LHCN-M2 (cell line): ENCODE measurements around the gene TCEAL4. TPM values are rescaled to one million over a fixed set of nuclear protein-coding genes. Genes with fewer than 3 reads are reported as not detected.

Source experiments
- DNase-seq: peaks from one replicate; pipeline ENCODE4 v3.0.0-alpha.2; 2012; ENCODE audit warnings: low read depth
- polyA plus RNA-seq: library from polyadenylated mRNA; unstranded; fragments of >200 nt; gene quantifications from one replicate; pipeline ENCODE4 v1.2.1, GENCODE V29; 2012; ENCODE audit warnings: missing spikeins
- total RNA-seq: library from RNA; depleted of rRNA; stranded (reverse); fragments of >200 nt; gene quantifications from 2 replicates; pipeline ENCODE4 v1.2.3, GENCODE V29; 2014; rRNA removed

The TCEAL4 gene
- 83.6 and 113 TPM in 2 replicates for total RNA-seq
- 187 TPM for polyA plus RNA-seq

DNA sequence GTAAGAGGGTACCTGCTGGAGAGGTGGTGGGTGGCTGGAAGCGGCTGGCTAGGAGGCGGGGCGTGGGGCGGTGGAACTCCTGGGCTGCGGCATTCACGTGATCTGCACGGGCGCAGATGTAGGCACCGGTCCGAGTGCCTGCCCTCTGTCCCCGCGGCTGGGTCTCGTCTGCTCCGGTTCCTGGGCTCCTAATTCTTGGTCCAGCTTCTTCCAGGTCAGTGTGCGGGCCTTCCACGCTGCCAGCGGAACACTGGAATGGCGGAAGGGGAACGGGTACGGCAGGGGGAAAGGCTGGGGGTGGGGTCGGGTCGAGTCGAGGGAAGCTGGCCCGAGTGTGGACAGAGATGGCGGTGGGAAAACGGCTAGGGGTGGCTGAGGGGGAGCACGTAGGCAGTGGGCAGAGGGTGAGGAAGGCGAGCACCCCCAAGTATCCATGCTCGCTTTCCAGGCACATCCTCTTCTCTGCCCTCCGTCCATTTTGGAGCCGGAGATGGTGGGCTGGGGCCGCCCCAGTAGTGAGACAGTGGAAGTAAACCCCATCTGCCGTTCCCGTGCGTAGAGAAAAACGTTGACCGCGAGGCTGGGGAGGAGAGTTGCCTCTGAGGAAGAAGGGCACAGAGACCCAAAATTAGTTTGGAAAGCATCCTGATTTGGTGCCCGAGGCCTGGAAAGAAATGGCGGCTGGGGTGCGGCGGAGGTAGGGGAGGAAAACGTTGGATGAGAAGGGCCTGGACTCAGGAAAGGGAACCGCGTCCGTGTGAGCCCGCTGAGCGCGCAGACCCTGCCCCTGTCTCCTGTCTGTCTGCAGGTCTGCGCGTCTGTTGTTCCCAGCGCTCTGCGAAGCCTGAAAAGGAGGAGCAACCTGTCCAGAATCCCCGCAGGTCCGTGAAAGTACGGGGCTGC is at the start of gene TCEAL4:
TSS of gene TCEAL4 (plus strand) at position 105 of the 903 bp plus-strand sequence. CDS start 1,161 bp downstream, outside the sequence.
- DNase-seq = peak; percentile 28

DNA sequence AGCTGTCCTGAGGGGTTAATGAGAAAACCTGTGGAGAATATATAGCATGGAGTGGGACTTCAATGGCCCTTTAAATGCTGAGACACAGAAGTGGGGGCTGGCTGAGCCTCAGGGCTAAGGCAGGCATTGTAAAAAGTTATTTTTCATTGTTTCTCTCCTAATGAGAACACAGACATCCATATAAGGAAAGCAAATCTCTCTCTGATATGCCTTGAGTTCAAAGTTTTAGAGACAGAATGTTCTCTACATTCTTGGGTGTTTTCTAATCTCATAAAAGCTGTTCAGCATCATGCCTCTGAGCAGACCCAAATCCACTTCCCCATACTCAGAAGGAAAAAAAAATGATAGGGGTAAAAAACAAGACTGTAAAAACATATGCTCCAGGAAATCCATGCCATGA is 49.2 kb upstream of the TCEAL4 start:
- peak; percentile 54 for DNase-seq

DNA sequence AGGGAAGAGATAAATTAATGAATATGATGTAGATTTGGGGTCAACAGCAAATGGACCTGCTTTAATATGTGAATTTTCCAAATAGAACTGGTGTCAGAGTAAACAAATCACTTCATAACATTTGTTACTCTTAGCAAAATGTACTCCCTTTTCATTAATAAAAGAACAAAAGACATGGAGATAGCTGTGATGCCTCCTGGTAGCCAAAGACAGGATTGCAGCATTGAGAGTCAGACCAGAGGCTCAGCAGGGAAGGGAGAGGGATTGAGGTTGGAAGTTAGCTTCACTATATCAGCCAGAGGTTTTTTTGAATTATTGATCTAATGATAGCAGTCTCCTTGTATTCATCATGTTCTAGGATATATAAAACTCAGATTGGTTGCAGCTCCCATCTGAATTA is 48.6 kb upstream of the TCEAL4 start:
- DNase-seq = peak; percentile 22

DNA sequence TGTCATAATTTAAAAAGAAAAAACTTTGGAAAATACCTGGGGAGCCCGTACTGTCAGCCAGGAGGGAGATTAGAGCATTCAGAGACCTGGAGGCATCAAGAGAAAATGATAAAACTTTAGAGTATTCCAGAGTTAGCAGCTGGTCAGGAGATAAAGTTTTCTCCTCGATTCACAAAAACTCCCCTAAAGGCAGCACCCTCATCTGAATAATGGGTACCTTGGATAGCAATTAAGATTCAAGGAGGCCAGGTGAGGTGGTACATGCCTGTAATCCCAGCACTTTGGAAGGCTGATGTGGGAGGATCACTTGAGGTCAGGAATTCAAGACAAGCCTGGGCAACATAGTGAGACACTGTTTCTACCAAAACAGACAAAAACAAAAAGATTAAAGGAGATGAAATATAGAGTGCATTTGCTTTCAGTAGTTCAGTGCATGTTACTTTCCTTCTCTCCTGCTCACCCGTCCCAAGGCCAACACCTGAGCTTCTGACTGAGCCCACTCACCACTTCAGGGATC is 47.4 kb upstream of the TCEAL4 start:
- DNase-seq = no peak

DNA sequence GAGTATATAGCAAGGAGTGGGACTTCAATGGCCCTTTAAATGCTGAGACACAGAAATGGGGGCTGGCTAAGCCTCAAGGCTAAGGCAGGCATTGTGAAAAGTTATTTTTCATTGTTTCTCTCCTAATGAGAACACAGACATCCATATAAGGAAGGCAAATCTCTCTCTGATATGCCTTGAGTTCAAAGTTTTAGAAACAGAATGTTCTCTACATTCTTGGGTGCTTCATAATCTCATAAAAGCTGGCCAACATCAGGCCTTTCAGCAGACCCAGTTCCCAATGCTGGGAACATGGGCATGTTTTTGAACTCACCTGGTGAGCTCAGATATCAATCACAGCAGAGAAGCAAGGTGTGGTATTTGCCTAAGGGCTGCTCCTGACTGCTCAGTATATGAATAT is 46.6 kb upstream of the TCEAL4 start:
- DNase-seq = peak; percentile 56

DNA sequence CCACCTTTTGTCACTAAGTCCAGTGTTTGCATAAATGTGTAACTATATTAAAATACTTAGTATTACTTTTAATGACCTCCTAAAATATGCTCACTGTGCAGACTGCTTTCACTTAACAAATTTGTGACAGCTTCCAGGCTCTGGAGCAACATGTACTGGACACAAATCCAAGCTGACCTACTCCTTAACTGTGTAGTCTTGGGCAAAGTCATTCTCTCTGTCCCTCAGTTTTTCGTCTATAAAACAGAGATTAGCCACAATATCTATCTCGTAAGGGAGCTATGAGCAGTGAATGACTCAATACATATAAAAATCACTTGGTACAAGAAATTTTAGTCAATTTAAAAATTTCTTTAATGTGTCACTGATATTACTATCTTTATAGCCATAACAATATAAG is 45.6 kb upstream of the TCEAL4 start:
- DNase-seq = no peak

DNA sequence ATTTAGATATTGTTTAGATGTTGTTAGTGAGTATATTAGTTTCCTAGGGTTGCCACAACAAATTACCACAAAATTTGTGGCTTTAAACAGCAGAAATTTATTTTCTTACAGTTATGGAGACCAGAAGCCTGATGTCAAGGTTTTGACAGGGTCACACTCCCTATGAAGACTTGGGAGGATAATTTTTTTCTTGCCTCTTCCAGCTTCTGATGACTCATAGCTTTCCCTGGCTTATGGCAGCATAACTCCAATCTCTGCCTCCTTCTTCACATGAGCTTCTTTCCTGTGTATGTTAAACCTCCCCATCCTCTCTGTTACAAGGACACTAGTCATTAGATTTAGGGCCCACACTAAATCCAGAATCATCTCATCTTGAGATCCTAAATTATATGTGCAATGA is 45.2 kb upstream of the TCEAL4 start:
- peak; percentile 60 for DNase-seq

DNA sequence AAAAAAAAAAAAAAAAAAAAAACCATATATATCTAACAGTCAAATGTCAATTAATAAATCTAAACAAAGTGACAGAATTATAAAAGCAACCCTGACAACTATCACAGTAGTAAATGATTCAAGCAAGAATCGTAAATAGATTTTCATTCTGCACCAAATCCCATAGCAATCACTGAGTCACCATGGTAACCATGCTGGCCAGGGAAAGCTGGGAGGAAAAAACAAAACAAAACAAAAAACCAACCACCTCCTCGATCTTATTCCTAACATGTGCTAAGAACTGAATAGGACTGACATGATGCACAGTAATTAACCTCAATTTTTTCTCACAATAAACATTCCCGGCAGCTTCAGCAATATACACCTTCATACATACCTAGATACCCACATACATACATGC is 35.4 kb upstream of the TCEAL4 start:
- no peak for DNase-seq

DNA sequence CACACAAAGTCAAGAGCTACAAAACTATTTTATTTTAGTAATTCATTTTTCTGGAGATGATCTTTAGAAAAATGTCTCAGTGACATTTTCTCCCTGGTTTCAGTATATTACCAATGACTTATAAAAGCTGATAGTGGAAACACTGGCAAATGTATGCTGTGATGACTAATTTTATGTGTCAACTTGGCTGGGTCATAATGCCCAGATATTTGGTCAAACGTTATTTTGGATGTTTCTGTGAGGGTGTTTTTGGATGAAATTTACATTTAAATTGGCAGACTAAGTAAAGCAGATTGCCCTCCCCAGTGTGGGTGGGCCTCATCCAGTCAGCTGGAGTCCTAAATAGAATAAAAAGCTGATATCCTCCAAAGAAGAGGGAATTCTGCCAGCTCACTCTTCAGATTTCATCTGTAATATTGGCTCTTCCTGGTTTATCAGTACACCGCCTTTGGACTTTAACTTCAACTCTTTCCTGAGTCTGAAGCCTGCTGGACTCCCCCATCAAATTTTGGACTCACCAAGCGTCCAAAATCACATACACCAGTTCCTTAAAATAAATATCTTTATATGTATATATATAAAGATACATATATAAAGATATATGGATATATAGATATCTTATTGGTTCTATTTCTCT is 34.8 kb upstream of the TCEAL4 start:
- no peak for DNase-seq

DNA sequence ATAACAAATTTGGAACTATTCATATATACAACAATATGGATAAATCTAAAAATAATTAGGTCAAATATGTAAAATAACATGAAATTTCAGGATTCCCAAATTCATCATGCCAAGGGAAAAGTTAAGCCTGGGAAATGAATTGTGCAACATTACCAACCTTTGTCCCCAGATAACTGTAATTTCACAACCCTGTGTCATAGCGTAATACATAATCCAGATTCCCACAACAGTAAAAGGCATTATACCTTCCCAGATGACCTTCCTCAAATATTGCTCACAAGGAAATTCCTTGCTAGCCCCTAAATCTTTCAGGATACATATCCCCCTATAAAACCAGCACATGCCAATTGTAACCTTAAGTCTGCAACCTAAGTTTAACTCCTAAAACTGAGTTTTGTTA is 33.1 kb upstream of the TCEAL4 start:
- DNase-seq = no peak

DNA sequence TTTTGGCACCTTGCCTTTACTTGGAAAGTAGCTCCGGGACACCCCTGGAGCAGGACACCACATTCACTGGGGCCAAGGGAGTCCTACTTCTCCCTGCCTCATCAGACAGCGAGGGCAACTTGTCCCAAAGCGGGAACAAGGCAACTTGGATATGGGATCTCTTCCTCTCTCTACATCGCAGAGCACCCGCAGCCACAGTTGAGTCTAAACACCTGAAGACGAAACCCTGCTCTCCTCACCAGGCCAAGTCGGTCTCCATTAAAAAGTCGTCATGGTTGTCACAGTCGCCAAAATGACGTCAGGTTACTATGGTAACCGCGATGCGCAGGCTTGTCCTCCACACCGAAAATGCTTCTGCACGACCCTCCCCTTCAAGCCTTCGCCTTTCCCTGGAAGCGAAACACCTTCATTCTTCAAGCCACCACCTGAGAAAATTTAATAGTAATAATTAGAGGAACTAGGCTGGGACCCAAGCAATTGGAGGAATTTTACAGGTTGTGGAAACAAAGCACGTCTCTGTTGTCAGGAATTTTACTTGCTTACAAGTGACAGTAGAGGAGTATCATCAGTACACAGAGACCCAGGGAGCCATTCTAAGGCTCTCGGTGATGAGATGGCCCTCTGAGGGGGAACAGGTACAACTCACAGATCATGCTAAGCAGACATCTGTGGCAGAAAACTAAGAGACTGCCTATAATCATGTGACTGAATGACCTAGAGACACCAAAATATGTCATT is 30.5 kb upstream of the TCEAL4 start:
- DNase-seq = no peak

DNA sequence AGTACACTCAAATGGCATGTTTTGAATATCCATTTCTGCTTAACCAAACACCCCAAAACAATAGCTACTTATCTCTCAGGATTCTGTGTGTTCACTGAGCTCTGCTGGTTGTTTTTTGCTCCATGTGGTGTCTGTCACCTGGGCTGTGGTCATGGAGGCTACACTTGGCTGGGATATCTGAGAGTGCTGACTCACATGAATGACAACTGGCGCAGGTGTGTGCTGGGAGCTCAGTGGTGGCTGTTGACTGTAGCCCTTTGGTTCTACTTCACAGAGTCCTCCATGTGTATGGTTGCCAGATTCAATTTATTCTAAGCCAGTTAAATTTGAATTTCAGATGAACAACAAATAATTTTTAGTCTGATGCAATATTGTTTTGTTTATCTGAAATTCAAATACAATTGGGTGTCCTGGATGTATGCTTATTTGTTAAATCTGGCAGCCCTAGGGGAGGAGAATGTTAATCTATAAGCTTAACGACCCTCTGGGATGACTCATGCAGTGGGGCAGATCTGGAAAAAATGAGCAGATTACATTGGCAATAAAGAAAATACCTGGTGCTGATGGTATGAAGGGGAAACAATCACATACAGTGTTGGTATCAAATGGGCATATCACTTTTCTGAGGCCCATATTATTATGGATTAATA is 28.2 kb upstream of the TCEAL4 start:
- no peak for DNase-seq

DNA sequence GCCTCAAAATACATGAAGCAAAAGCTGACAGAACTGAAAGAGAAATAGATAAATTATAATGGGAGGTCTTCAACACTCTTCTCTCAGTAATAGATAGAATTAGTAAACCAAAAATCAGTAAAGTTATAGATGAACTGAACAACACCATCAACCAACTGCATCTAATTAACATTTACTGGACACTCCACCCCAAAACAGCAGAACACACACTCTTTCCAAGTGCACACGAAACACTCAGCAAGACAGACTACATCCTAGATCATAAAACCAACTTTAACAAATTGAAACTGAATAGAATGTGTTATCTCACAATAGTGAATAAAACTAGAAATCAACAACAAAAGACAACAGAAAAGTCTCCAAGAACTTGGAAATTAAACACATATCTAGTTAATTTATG is 25.1 kb upstream of the TCEAL4 start:
- DNase-seq = no peak

DNA sequence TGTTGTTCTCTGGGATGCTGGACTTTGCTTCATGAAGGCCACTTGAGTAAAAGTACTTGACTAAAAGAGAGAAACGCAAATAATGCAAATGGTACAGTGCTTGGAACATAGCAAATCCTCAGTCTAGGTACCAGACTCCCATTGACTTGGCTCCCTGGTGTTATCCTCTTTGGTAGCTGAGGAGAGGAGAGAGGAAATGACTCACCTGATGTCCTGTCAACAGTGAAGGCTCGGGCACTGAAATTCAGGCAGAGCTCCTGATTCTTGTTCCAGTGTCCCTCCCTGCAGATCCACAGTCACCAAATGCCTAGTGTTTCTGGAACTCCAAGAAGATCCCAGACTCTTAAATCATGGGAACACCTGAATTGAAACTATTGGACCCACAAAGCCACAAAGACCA is 22.5 kb upstream of the TCEAL4 start:
- peak; percentile 17 for DNase-seq

DNA sequence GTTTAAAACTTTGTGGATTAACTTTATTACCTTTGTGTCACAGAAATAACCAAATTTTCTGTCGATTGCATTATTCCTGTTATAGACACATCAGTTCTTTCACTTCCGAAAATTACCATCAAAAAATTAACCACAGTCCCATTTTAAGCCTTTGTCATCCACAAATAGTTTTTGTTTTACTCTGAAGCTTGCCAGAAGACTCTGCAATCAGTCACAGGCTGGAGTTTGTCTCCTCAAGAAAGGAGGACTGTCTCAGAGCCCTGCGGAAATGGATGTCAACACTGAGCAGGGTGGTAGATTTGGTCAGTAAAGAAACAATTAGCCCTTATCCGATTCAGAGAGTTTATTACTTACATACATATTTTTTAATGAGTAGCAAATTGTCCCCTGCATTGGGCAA is 20.1 kb upstream of the TCEAL4 start:
- DNase-seq = no peak

DNA sequence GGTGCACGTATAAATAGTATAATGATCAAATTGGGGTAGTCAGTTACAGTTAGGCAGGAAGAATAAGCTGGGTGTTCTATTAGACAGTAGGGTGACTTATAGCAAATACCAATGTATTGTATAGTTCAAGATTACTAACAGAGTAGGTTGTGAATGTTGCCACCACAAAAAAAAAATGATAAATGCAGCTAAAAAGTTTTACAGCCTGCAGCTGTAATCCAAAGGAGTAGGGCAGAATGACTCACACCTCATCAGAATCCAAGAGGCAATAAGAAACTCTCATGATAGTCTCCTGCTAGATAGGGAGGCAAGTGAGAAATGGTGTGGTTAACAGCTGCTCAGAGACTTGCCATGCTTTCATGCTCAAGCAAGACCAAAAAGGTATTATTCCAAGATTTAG is 19.6 kb upstream of the TCEAL4 start:
- peak; percentile 79 for DNase-seq

DNA sequence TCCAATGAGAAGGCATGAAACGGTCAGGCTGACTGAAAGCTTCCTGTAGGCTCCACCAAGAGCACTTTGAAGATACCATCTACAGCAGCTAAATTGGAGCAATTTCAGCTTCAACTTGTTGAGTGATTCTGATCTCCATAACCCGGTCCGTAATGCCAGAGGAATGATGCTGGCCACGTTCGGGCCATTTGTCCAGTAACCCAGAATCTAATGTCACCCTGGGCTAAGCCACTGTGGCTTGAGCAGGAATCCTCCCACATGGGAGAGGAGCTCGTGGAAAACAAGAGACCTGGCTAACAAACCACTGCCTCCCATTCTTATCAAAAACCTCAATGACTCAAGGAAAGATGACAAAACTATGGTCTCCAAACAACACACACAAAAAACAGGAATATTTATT is 14.2 kb upstream of the TCEAL4 start:
- peak; percentile 16 for DNase-seq

DNA sequence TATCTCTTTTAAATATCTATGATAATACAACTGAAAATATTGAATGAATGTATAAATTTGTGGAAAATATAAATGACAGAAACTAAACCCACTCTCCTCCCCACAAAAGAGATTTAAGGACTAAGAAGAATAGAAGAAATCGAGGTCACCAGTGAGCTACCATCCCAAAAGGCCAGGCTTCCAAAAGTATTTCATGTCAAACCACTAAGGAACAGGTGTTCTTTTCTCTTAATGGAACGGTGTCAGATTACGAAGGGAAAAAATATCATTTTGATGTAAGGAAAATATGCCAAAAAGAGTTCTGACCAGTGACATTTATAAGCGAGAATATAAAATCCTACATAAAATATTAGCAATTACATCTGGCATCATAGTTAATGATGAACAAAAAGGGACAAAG is 13.6 kb upstream of the TCEAL4 start:
- DNase-seq = peak; percentile 55

DNA sequence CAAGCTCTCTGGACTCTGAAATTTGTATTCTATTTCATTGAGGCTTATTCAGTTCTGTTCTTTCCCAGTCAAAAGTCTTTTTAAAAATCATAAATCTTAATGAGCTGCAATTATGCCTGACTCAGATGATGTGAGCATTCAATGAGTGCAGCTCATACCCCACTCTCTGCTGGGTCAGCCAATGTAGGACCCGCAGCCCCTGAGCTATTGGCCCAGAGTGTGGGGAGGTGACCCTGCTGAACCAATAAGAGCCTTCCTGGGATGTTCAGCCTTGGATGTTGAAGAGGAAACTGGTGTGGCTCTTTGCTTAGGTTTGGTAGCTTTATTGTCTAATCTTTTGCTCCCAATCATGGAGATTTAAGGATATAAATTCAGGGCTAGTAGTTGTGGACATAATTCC is 12.1 kb upstream of the TCEAL4 start:
- DNase-seq = peak; percentile 3

DNA sequence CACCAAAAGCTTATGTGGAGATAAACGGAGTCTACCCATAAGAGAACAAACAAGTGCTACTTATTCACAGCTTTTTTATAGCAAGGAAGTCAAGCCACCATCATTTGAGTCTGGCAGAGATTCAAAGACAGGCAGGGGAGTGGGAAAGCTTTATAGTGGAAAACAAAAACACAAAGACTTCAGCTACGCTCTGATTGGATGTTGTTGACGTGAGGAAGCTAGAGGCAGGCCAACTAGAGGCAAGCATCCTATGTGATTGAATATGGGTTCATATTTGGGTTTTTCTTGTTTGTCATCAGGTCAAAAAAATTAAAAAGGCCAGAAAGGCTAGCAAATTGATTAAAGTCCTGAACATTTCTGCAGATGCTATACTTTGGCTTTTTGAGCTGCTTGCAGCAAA is 719 bp upstream of the TCEAL4 start:
- peak; percentile 12 for DNase-seq

DNA sequence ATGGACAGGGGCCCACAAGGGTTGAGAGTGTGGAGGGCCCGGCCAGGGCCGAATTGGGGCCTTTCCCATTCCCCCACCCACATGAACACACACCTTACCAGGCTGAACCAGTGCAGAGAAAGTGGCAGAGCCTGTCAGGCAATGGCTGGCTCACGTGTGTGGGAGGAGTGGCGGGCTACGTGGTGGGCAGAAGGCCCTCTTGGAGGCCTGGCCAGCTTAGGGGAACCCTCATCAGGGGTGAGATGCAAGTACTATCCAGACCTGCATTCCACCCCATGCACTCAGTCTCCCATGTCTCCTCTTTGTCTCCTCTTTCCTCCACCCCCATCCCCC is 965 bp downstream of the TCEAL4 start:
- peak; percentile 5 for DNase-seq

DNA sequence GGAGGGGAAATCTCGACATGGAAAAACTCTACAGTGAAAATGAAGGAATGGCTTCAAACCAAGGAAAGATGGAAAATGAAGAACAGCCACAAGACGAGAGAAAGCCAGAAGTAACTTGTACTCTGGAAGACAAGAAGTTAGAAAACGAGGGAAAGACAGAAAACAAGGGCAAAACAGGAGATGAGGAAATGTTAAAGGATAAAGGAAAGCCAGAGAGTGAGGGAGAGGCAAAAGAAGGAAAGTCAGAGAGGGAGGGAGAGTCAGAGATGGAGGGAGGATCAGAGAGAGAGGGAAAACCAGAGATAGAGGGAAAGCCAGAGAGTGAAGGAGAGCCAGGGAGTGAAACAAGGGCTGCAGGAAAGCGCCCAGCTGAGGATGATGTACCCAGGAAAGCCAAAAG is 1.3 kb downstream of the TCEAL4 start:
- no peak for DNase-seq
